SU-DHL-6 (cell line): ENCODE data around the gene ATF3.

Source experiments
- H2AFZ ChIP-seq: fragments of 200-600 bp; sonication (generic); 2 replicates; pipeline ENCODE4 v1.6.1; 2014; ENCODE audit warnings: low read depth, mild to moderate bottlenecking, moderate library complexity, mixed read lengths, antibody characterized with exemption, low read length; ENCODE audit not compliant: severe bottlenecking
- H3F3A ChIP-seq: fragments of 200-600 bp; shearing (Covaris generic); 2 replicates; pipeline ENCODE4 v1.6.0; 2016; ENCODE audit warnings: antibody characterized with exemption, mild to moderate bottlenecking; ENCODE audit not compliant: insufficient read depth
- H3K27ac ChIP-seq: fragments of 200-600 bp; sonication (generic); 2 replicates; pipeline ENCODE4 v1.5.1; 2016; ENCODE audit warnings: low read depth, mild to moderate bottlenecking, low read length, moderate library complexity, mixed read lengths
- H3K27me3 ChIP-seq: fragments of 200-600 bp; sonication (generic), shearing (Covaris generic); 2 replicates; pipeline ENCODE4 v1.6.0; 2014; ENCODE audit warnings: mild to moderate bottlenecking, low read length
- H3K36me3 ChIP-seq: fragments of 200-600 bp; sonication (generic); 2 replicates; pipeline ENCODE4 v1.6.1; 2014; ENCODE audit warnings: mild to moderate bottlenecking, low read length, mixed read lengths
- H3K4me2 ChIP-seq: fragments of 300-600, 200-600 bp; shearing (Covaris generic), sonication (generic); 2 replicates; pipeline ENCODE4 v1.6.0; 2014; ENCODE audit warnings: low read length, low read depth, mild to moderate bottlenecking; ENCODE audit not compliant: poor library complexity, severe bottlenecking
- H3K4me3 ChIP-seq: fragments of 200-600 bp; sonication (generic); 2 replicates; pipeline ENCODE4 v1.5.1; 2014; ENCODE audit warnings: antibody characterized with exemption, low read length, mild to moderate bottlenecking, mixed read lengths; ENCODE audit not compliant: insufficient read depth, poor library complexity, severe bottlenecking
- H3K79me2 ChIP-seq: fragments of 200-600 bp; sonication (generic); 2 replicates; pipeline ENCODE4 v1.6.1; 2014; ENCODE audit warnings: mild to moderate bottlenecking, low read length, moderate library complexity; ENCODE audit not compliant: insufficient read depth
- H3K9ac ChIP-seq: fragments of 200-600 bp; sonication (generic); 2 replicates; pipeline ENCODE4 v1.7.0; 2014; ENCODE audit warnings: mild to moderate bottlenecking, low read length
- H3K9me2 ChIP-seq: fragments of 200-600 bp; sonication (generic); replicated peaks from 2 replicates; pipeline ENCODE4 v1.6.1; 2014; ENCODE audit warnings: low read length; ENCODE audit not compliant: insufficient read depth
- H3K9me3 ChIP-seq: fragments of 200-600 bp; sonication (generic); 2 replicates; pipeline ENCODE4 v1.6.1; 2014; ENCODE audit warnings: low read length, mixed read lengths; ENCODE audit not compliant: insufficient read depth
- H4K20me1 ChIP-seq: fragments of 200-600 bp; sonication (generic); 2 replicates; pipeline ENCODE4 v1.6.1; 2014; ENCODE audit warnings: low read depth, mild to moderate bottlenecking, antibody characterized with exemption, low read length, moderate library complexity, mixed read lengths
- EZH2phosphoT487 ChIP-seq: fragments of 200-600 bp; sonication (generic), shearing (Covaris generic); conservative IDR thresholded peaks from 2 replicates; pipeline ENCODE4 v1.6.1; 2018; ENCODE audit warnings: mild to moderate bottlenecking, antibody characterized with exemption, low read length, moderate library complexity, mixed read lengths
- TF ChIP-seq, protein P1 (sequence below): fragments of 200-600 bp; sonication (generic); IDR thresholded peaks from one replicate; pipeline ENCODE4 v1.5.1; 2017; ENCODE audit warnings: antibody characterized with exemption, mild to moderate bottlenecking, low read length, moderate library complexity; ENCODE audit not compliant: insufficient read depth, poor library complexity, severe bottlenecking

The ATF3 gene

DNA sequence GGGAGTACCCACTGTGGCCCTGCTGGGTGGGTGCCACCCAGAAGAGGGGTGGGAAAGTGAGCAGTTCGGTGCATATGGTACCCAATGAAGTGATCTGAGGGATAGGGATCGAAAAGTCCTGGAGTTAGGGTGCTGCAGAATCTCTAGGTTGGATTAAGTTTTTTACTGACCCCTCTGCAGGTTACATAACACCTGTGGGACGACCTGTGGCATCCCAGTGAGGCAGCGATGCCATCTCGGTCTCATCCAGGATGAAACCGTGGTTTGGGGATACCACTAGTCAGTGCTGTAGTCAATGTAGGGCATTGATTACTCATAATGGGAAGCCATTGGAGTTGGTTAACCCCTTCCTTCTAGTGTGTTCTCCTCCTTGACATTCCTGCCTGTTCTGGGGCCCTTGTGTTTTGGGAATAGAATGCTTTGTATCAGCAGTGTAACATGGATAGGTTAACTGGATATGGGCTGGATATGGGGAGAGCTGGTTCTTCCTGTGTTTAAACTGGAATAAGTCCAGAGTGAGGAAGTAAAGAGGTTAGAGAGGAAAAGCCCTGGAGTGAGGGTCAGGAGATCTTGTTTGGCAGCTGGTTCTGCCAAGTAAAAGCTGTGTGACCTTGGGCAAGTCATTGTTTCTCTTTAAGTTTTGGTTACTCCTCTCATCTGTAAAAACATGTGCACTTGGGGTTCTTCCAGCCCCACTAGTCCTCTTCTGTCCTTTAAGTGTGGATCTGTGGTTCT lies 42.8 kb upstream of the ATF3 start:
- Histone ChIP-seq H3K4me3 (no peak overlapping the region), H2AFZ (no peak overlapping the region), H3K9me2 (no peaks in the 10 kb centered on the region), H4K20me1 (no peaks in the 10 kb centered on the region), H3K4me2 (no peak overlapping the region), H3K79me2 (no peaks in the 10 kb centered on the region), H3K9me3 (no peaks in the 10 kb centered on the region), H3K36me3 (no peaks in the 10 kb centered on the region), H3K27ac (no peak overlapping the region), H3K9ac (no peak overlapping the region), H3F3A (no peaks in the 10 kb centered on the region), H3K27me3 (no peaks in the 10 kb centered on the region)
- no peak for TF ChIP-seq EZH2phosphoT487
- TF ChIP-seq, protein P1, sequence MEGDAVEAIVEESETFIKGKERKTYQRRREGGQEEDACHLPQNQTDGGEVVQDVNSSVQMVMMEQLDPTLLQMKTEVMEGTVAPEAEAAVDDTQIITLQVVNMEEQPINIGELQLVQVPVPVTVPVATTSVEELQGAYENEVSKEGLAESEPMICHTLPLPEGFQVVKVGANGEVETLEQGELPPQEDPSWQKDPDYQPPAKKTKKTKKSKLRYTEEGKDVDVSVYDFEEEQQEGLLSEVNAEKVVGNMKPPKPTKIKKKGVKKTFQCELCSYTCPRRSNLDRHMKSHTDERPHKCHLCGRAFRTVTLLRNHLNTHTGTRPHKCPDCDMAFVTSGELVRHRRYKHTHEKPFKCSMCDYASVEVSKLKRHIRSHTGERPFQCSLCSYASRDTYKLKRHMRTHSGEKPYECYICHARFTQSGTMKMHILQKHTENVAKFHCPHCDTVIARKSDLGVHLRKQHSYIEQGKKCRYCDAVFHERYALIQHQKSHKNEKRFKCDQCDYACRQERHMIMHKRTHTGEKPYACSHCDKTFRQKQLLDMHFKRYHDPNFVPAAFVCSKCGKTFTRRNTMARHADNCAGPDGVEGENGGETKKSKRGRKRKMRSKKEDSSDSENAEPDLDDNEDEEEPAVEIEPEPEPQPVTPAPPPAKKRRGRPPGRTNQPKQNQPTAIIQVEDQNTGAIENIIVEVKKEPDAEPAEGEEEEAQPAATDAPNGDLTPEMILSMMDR = no peak

DNA sequence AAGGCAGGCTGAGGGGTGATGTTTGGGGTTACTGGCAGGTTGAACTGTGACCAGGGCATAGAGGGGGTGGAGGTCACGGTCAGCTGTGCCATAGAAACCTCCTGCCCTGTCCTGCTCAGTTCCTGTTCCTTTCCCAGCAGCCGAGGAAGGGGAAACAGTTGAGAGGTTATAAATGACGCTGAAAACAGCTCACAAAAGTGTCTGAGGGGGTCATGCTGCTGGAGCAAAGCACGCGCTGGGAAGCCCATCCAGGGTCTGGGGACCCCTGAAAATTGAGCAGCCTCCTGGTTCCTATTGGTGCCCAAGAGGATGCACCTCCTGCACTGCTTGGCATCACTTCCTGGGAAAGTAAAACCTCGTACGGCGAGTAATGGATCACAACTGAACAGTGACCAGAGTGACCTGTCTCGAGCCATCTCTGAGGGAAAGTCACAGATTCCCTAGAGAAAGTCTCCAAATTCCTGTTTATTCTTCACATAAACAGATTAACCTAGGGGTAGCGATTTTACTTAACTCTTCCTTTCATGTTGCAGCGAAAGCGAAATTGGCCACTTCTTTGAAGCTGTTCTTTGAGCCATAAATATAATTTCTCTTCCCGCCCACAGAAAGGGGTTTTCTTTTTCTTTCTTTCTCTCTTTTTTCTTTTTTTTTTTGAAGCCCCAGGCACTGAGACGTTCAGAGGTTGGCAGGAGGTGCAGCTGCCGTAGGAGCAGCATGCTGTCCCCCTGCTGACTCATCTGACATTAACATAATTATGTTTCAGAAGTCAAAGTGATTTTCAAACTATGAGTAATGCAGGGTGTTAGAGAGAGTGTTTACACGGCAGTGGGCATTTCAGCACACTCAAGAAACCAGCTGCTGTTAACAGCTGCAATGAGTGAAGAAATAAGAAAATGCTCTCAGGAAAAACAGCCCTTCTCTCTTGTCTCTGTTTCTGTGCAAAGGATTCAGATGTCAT lies 41.8 kb upstream of the ATF3 start:
- Histone ChIP-seq H3K4me2 (peak overlapping the region; percentile 49), H4K20me1 (no peaks in the 10 kb centered on the region), H3K27ac (no peak overlapping the region), H3K36me3 (no peaks in the 10 kb centered on the region), H3K27me3 (no peaks in the 10 kb centered on the region), H3F3A (no peaks in the 10 kb centered on the region), H3K9me3 (no peaks in the 10 kb centered on the region), H3K4me3 (peak overlapping the region; percentile 18), H3K9me2 (no peaks in the 10 kb centered on the region), H2AFZ (peak overlapping the region; percentile 55), H3K9ac (peak overlapping the region; percentile 31), H3K79me2 (no peaks in the 10 kb centered on the region)
- TF ChIP-seq EZH2phosphoT487 = no peak
- TF ChIP-seq, protein P1 = no peak

DNA sequence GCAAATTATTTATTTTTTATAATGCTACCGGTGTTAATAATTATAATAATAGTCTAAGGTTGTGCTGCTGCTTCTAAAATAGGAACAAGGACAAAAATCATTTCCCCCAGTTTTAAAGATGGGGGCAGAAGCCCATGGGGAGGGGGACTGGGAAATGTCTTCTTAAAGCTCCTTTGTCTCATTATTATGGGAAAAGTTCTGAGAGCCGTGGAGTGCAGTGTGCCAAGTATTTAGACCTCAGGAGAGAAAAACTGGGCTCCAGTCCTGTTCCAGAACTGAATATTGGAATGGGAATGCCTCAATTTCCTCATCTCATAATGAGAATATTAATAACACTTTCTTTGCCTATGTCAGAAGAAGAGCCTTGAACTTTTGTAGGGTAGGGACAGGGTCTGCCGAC lies 40.9 kb upstream of the ATF3 start:
- Histone ChIP-seq H3K9ac (peak overlapping the region; percentile 31), H3F3A (no peaks in the 10 kb centered on the region), H3K79me2 (no peaks in the 10 kb centered on the region), H3K9me3 (no peaks in the 10 kb centered on the region), H3K4me2 (peak overlapping the region; percentile 49), H3K27ac (no peak overlapping the region), H3K4me3 (no peak overlapping the region), H3K36me3 (no peaks in the 10 kb centered on the region), H4K20me1 (no peaks in the 10 kb centered on the region), H2AFZ (no peak overlapping the region), H3K9me2 (no peaks in the 10 kb centered on the region), H3K27me3 (no peaks in the 10 kb centered on the region)
- TF ChIP-seq, protein P1 = no peak
- TF ChIP-seq EZH2phosphoT487 = no peak
